Adipose tissue (tissue), 3 donors: ENCODE results near the gene CMIP. TPM values are rescaled to one million over a fixed set of nuclear protein-coding genes. Genes with fewer than 3 reads are reported as not detected.
"Not testable (repeated sequence)": the region's sequence is repeated elsewhere in the genome, so short reads cannot be mapped to it uniquely, and the experiment has no call there.

Experiments
- H3K27ac ChIP-seq: one replicate; pipeline ENCODE4 v1.5.1; 2013; ENCODE audit warnings: low read depth, low read length
- WGBS, 3 donors: extraction: QIAGEN DNeasy Blood & Tissue Kit; methylation state at CpG; one replicate each; pipeline ENCODE4 v1.1.7; 2013; 5-methylcytosine and 5-hydroxymethylcytosine counted together
- polyA plus RNA-seq, 3 donors: library from polyadenylated mRNA; stranded (reverse); fragments of 200-250 nt; gene quantifications; one replicate each; pipeline ENCODE4 v1.2.3, GENCODE V29; 2013
- donor health status: healthy with polysubstance abuse.
- donor health status: Bipolar disorder and iron deficiency.
- donor health status: healthy.

Gene CMIP
- polyA plus RNA-seq: 10 to 100 TPM in 2 of 3 donors, 1 to 10 TPM in 1; 9.2 to 22.9 (median 13.3) TPM

GRCh38 chr16:81444448-81445121 lies at the start of gene CMIP:
CMIP (plus strand) TSS chr16:81444808.
- WGBS, 3 donors: 0 to 1% (median 1%) methylated on average over 40 to 96 of the region's 114 CpGs
- H3K27ac ChIP-seq: peak within 1 kb of the TSS; percentile 46

- whole genome bisulfite sequencing, 3 donors: 45 to 51% (median 51%) methylated on average over 13 of the region's 13 CpGs
- no peak overlapping the region for H3K27ac ChIP-seq
Observed at GRCh38 chr16:81394966-81395655, 49.5 kb upstream of the CMIP start.

- WGBS, 3 donors: 83 to 88% (median 88%) methylated on average over 21 of the region's 21 CpGs
- H3K27ac ChIP-seq: no peak overlapping the region
Observed at GRCh38 chr16:81397058-81397878, 47.3 kb upstream of the CMIP start.

GRCh38 chr16:81397879-81398520 lies 46.6 kb upstream of the CMIP start:
- no peak overlapping the region for H3K27ac ChIP-seq
- WGBS, 3 donors: 69 to 77% (median 75%) methylated on average over 14 of the region's 14 CpGs

- no peak overlapping the region for H3K27ac ChIP-seq
- WGBS, 3 donors: 94 to 100% (median 96%) methylated on average over 1 of the region's 1 CpG
Observed at GRCh38 chr16:81399909-81400308, 44.7 kb upstream of the CMIP start.

- WGBS, 3 donors: 47 to 67% (median 59%) methylated on average over 19 of the region's 19 CpGs
- no peak overlapping the region for H3K27ac ChIP-seq
Observed at GRCh38 chr16:81401035-81401950, 43.3 kb upstream of the CMIP start.

- H3K27ac ChIP-seq: no peak overlapping the region
- WGBS, 3 donors: 23 to 25% (median 25%) methylated on average over 5 of the region's 5 CpGs
Observed at GRCh38 chr16:81403208-81403600, 41.4 kb upstream of the CMIP start.

- WGBS, 3 donors: 22 to 29% (median 26%) methylated on average over 32 to 37 of the region's 37 CpGs
Observed at GRCh38 chr16:81403601-81404391, 40.8 kb upstream of the CMIP start.

GRCh38 chr16:81405002-81405401 lies 39.6 kb upstream of the CMIP start:
- H3K27ac ChIP-seq: not testable (repeated sequence)

More at GRCh38 chr16:81403601-81404391, 40.8 kb upstream of the CMIP start:
- H3K27ac ChIP-seq: no peak overlapping the region

GRCh38 chr16:81405702-81406113 lies 38.9 kb upstream of the CMIP start:
- no peak overlapping the region for H3K27ac ChIP-seq
- 48 to 78% (median 78%) methylated on average over 11 of the region's 11 CpGs for WGBS, 3 donors

More at GRCh38 chr16:81405002-81405401, 39.6 kb upstream of the CMIP start:
- 70 to 98% (median 81%) methylated on average over 2 of the region's 2 CpGs for WGBS, 3 donors

- WGBS, 3 donors: 83 to 92% (median 91%) methylated on average over 9 of the region's 9 CpGs
- no peak overlapping the region for H3K27ac ChIP-seq
Observed at GRCh38 chr16:81408409-81408950, 36.1 kb upstream of the CMIP start.

- WGBS, 3 donors: 69 to 85% (median 78%) methylated on average over 13 of the region's 13 CpGs
- H3K27ac ChIP-seq: no peak overlapping the region
Observed at GRCh38 chr16:81409016-81409556, 35.5 kb upstream of the CMIP start.

GRCh38 chr16:81410643-81411293 lies 33.8 kb upstream of the CMIP start:
- no peak overlapping the region for H3K27ac ChIP-seq
- 54 to 61% (median 60%) methylated on average over 10 of the region's 10 CpGs for WGBS, 3 donors

GRCh38 chr16:81413245-81413990 lies 31.2 kb upstream of the CMIP start:
- 87 to 91% (median 88%) methylated on average over 11 of the region's 11 CpGs for WGBS, 3 donors
- H3K27ac ChIP-seq: no peak overlapping the region

GRCh38 chr16:81415751-81416150 lies 28.9 kb upstream of the CMIP start:
- no peak overlapping the region for H3K27ac ChIP-seq
- 85 to 90% (median 87%) methylated on average over 11 of the region's 11 CpGs for WGBS, 3 donors
